NCI-H2171 (cell line): ENCODE measurements around the gene CELF4.

Experiments
- DNase-seq: peaks from one replicate; lab custom pipeline; 2025; lab: John Stamatoyannopoulos, UW

The CELF4 gene

DNA sequence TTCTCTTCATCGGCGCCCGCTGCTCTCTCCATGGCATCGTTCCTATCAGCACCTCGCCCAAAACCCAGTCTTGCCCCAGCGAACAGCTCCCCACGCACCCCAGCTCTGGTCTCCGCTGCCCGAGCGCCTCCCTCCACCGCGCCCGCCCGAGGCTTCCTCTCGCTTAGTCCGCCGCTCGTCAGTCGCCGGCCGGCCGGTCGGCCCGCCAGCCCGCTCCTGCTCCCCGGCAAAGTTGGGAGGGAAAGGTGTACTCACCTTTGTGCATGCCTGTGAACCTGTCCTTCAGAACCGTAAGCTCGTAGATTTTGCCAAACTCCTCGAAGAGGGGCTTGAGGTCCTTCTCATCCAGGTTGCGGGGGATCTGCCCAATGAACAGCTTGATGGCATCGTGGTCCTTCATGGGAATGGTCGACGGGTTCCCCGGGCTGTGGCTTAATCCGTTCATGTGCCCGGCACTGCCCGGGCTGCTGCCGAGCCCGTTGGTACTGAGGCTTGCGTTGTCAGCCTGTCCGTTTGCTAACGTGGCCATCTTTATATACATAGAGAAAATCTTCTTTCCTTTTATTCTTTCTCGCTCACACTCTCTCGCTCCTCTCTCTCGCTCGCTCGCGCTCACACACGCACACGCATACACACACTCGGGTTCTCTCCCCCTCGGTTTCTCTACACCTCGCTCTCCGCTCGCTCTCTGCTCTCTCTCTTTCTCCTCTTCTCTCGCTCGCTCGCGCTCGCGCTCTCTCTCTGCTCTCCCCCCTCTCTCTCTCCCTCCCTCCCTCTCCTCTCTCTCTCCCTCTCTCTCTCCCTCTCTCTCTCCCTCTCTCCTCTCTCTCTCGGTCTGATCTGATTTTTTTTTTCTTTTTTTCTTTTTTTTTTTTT lies at the start of gene CELF4:
CELF4 (minus strand) TSS at position 698 of the 876 bp plus-strand sequence.
- DNase-seq = no peak

DNA sequence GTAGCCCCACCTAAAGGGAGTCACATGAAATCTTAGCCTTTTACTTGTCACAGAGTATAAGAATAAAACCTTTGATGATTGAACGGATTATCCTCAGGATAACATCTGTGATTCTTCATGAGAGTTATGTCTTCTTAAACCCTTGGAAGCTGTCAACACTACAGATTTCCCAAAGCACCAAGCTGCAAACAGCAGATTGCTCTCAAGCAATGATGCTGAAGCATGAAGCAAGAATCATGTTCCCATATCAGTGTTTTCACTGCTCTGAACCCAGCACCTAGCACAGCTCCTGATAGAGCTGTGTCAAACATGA lies 47.6 kb upstream of the CELF4 start:
- DNase-seq = no peak

DNA sequence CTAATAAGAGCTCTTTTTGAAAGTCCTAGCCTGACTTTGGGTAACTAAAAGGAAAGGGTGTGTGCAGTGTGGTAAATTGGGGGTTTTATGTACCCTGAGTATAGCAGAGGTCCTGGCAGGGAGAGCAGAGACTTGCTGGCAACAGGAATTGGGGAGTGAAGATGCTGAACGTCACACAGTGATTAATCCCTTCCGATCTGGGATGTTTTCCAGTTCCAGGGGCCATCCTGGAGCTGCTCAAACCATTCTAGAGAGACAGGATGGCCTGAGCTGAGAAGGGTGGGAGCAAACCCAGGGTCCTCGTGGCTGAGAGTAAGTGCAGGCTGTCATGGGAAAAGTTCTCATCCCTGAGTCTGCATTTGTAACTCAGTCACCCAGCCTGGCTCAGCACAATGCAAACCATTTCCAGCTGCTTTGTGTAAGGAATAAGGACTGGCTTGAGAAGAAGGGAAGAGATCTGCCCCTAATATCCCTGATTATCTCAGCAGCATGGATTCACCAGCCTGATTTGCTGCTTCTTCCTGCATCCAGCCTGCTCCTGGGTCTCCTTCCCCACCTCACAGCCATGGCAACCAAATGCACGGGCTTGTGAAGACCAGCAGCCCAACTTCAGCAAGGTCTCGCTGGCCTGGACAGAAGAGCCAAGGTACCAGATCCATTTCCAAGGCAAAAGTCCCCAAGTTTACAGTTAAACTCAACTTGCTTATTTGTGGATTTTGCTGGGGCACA lies 47.1 kb upstream of the CELF4 start:
- DNase-seq = no peak

DNA sequence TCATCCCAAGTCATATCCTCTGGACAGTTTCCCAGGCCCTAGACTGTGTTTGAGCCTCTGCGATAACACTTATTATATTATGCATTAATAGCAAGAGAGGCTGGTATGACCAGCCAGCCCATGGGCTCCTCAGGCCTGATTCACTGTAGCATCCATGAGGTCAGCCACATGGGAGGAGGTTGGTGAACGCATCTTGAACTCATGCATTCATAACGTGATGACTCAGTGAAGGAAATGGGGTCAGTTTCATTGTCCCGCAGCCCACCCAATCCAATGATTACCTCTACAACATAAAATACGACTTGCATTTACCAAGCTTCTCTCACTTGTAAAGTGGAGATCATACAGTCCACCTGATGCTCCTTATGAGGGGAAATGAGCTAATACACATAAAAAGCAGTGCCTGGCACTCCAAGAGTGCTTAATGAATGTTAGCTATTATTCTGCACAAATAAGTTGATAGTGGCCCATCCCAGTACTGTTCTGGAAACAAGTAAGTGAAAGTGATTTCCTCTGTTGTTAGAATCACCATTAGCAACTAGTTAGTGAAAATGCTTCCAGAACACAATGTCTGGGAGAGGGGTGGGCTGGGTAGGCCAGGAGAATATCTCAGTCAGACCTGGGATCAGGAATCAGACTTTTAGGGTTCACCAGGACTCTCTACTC lies 46.1 kb upstream of the CELF4 start:
- DNase-seq = no peak

DNA sequence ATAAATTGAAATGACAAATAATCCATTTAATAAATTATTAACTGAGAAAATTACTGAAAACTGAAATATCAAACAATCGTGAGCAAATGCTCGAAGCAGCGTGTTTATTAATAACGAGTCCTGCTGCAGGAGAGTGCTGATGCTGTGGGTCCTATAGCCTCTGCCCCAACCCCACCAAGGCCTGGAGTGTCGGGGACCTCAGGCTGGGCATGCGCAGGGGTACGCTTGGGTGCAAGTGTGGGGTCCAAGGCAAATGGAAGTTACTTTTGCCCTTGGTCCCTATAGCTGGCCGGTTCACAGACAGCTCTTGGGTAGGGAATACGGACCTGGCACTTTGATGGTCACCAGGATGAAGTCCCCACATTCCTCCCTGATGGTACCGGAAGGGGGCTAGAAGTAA lies 43.3 kb upstream of the CELF4 start:
- DNase-seq = no peak

DNA sequence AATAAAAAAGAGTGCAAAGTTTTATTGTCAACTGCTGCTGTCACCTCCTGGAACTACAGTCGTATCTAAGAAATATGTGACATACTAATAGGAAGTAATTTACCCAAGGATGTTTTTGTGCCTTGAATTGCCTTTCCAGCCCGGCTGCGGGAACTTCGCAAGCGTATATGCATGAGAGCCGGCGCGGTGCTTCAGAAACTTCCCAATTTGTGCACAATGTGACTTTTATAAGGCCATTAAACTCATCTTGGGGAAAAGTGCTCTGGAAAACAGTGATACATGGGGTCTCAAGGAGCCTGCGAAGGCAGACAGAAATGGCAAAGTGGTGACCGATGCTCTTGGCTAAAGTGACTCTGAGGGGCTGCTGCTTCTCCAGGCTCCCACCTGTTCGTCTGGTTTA lies 41.7 kb upstream of the CELF4 start:
- no peak for DNase-seq

DNA sequence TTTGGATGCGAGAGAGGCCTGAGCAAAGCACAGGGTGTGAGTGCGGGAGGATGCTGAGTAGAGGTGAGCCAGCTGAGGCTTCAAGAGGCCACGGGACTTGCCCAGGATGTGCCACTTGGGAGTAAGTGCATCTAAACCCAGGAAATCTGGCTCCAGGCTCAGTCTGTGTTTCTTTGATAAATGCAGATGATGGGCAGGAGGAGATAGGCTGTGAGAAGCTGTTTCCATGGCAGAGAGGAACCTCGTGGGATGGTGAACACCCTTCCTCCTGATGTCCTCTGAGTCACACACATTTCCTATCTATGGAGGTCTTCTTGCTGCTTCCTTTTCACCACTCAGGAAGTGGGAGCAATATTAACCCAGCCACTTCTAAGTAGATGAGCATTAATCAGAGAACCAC lies 38.4 kb upstream of the CELF4 start:
- no peak for DNase-seq

DNA sequence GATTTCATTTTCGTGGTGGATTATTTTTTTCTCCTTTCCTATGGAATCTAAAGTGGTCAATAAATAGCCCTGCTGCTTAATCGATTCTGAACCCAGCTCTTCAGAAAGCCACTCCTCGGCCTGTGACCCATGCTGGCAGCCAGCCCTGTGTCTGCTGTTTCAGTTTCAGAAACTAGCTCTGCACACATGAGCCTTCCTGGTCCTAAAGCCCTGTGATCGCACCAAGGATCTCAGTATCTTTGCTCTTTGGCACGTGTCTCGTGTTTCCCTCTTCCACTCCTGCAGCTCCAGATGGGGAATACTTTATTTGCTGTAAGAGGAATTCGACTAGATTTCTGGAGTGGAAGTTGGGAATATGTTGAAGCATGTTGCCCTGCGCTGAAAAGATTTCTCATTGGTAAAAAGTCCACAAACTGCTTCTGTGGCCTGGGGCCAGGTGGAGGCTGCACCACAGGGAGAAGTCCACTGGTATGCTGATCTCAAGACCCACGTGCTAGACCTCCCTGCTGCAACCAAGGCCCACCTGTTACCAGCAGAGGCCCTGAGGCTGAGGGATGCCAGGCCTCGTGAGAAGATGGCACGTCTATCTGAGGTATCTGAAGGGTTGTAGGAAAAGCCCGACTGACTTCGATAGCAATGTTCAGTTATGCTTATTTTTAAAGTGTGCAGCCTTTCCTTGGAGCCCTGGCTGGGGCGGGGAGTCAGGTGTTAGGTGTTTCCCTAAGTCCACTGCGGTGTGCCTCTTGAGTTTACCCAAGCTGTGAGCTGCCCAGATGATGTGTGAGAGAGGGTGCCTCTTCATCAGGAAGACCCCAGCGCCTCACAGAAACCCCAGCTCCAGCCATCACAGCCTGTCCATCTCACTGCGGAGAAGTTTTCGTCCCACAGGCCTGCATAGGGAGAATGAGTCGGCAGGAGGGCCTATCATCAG lies 33.6 kb upstream of the CELF4 start:
- DNase-seq = no peak

DNA sequence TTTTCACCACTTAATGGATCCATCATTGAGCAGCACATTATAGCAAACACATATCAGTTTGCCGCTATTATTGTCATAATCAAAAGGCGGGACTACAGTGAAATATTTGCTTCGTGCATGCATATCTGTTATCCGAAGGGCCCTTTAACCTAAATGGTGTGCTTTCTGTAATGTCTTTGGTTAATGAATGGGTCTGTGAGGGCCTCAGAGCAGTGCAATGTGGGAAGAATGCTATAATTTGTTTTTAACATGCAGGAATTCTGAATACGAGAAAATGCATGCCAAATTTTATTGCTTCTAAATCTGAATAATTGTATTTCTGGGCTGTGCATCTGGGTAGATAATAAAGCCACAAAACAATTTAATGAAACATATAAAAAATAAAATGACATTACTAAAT lies 32.8 kb upstream of the CELF4 start:
- no peak for DNase-seq

DNA sequence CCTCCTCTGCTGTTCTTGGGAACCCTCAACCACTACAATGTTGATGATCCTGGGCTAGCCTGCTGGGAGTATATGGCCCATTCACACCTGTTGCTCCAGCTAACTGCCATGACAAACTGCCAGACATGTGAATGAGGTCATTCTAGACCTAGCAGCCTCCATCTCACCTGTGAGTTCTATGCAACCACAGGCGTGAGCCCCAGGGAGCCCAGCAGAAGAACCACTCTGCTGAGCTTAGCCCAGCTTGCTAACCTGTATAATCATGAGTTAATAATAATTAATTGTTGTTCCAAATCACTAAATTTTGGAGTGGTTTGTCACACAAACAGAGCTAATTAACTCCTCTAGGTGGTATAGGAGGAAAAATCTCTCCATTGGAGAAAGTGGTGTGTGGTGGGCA lies 24.7 kb upstream of the CELF4 start:
- DNase-seq = no peak

DNA sequence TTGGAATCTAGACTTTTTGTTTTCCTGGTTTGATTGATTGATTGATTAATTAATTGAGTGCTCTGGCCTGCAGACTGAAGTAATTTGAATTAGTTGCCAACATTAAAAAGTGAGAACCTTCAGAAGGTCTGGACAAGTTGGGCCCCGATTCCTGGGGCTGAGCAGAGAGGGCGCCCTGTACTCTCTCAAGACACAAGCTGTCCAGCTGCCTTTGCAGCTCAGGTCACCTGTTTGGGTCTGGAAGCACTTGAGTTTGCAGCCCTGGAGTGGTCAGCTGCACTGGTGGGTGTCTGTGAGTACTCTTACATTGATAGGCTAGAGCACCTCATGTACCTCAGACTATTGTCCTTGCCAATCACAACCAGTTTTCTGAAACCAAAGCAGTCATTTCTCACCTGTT lies 22.7 kb upstream of the CELF4 start:
- no peak for DNase-seq

DNA sequence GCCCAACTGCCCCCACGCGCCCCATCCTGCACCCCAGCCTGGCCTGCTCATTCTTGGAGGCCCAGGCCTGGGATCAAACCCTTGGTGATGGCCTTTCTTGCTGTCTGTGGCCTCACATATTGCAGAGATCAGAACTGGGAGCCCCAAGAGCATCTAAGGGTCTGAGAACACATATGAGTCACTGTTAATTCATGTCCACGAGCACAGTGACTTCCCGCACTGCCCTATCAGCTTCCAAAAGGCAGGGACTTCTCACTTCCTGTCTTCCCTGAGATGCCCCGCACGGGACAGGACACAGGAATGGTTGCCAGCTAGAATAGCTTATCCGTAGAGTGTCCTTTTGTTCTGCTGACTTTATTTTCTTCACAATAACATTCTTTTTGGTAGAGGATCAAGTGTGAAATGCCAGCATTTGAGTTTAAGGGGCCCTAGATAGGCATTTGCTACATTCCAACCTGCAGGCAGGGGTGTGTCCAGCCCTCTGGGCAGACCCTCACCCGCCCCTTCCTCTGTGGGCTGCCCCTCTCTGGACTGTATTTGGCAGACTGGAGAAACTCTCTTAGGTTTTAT lies 21.1 kb upstream of the CELF4 start:
- no peak for DNase-seq

DNA sequence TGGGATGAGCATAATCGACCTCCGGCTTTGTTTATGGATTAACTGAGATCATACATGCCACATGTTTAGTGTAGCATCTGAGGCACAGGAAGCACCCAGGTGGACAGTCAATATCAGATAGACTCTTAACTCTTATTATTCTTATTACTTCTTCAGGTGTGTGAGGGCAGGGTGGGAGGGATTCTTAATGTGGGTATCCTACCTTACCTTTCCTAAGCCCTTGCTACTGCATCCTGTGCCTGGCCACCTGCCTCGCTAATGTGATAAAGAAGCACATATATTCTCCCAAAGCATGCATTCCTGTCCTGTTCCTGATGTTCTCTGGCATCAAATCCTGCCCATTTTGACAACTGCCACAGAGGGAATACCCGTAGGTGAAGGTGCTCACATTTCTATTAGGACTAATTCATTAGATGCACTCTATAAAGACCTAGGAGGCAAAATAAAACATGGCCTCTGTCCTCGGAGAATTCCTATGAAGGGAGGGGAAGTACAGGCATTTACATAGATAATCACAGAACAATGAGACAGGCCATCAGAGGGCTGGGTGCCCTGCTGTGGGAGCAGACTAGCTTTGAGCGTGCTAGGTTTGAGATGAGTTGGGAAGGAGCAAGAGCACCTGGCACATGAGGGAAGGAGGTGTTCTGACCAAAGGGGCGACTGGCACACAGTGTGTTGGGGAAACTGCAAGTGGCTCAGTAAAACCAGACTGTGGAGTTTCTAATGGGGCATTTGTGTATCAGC lies 19.5 kb upstream of the CELF4 start:
- no peak for DNase-seq

DNA sequence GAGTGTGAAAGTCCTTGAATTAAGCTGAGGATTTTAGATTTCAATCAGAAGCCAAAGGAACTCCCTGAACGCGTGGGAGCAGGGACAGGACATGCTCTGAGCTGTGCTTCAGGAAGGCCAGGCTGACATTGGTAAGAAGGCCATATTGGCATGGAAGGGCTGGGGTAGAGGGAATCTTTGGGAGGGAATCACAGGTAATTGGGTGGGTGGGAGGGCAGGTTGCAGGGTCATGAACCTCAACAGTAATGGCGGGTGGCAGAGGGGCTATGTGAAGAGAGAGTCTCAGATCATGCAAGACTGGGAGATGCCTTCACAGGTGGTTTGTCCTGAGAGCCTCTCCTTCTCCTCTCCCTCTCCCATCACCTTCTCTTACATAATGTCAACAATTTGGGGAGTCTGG lies 18.6 kb upstream of the CELF4 start:
- DNase-seq = no peak

DNA sequence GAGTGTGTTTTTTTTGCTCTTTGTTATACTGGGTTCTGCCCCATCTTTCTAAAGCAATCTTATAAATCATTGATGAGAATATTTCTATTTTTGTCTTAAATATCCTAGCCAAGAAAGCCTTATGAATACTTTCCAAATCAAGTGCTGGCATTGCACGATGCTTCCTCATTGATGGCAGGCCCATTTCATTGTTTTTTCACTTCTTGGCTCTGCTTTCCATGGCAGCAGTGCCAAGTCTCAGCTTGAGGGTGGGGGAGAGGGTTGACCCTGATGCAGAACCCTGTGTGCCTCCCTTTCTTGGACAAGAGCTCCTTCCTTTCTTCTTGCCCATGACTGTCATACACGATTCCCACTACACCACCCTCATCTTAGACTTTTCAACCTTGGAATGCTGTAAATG lies 16.7 kb upstream of the CELF4 start:
- no peak for DNase-seq

DNA sequence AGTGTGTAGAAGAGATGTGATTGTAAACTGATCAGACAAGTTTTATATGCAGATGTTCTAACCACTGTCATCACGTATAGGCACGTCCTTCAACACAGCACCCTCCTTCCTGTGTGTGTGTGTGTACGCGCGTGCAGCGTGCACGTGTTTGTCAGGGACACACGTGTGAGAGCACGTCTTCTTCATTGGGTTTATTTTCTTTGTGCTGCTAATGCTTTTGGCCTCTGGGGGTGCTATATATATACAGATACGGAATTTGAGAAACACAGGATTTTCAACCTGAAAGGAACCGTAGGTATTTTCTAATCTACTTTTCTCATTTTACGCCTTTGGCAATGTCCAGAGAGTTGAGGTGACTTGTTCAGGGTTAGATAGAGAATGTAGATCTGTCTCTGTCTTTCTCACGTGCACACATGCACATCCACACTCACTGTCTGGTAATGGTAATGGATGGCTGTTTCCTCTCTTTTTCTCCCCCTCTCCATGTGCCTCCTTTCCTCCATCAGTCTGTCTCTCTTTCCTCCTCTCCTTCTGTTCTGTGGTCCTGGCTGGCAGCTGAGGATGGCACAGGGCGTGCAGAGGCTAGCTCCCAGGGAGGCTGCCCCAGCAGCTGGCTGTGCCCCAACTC lies 13.4 kb upstream of the CELF4 start:
- DNase-seq = peak; percentile 18

DNA sequence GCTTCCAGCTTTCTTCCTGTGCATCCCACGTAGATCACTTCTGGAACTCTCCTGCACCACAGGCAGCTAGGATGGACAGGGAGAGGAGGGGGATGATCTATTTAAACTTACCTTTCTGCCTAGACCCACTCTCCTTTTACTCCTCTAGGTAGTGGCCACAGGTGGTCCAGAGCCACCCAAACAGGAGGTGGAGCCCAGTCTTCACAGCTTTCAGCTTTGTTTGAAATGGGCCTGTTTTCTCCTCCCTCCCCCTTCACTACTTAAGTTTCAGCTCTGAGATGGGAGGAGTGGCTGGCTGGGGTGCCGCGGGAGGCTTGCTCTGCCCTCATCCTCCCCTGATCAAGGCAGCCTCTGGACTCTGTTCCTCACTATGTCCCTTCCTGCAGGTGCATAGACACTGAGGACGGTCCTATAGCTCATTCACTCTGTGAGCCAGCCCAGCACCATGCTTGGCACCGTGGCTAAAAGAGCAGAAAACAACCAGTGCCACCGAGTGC lies 12.6 kb upstream of the CELF4 start:
- DNase-seq = no peak

DNA sequence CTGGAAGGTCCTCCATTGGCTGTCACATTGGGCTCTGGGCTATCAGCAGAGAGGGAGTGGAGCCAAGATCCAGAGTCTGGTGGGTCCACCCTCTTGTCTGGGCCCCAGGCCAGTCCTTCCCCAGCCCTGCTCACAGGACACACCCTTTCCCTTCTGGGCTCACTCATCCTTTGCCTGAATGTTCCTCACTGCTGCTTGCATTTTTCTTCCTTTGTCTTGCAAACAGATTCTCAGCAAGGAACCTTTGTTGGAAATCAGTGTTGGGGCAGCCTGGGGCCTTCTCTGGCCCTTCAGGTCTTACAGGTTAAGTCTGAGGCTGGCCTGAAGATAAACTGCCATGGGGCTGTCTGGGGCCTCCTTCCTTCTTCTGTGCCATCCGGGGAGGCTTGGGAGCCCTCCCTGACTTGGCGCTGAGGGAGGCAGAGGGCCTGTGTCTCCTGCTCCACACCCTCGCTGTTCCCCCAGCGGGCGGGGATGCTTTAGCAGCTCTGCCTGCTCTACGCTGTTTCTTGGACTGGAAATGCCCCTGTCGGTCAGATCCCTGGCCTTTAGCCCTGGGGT lies 11.5 kb upstream of the CELF4 start:
- no peak for DNase-seq

DNA sequence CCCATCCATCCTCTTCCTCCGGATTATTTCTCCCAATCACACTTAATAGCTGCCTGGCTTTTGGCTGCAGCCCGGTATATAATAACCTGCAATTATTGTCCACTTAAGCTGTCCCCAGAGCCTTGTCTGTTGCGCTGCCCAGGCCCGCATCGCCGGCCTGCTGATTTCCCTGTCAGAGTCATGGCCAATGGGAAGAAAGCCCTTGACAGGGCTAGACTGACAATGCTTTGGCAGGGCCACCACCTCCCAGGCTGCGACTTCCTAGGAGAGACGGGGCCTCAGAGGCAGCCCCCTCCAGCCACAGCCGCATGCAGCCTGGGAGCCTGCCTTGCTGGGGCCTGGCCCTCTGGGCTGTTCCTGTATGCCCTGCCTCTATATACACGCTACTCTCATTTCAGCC lies 10.0 kb upstream of the CELF4 start:
- DNase-seq = no peak

DNA sequence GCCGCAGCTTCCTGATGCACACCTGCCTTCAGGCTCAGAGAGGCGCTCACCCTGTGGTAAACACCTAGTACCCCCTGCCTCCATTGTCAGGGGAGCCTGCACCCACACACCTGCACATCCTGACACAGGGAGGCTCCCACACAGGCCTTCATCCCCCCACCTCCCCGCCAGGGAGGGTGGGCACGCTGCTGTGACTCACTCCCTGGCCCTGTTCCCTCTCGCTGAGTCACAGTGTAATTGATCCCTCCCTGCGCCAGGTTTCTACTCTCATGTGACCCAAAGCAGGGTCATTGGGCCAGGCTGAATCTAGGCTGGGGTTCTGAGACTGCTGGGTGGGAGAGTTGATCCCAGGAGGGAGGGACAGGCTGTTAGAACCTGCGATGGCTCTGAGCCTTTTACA lies 8.5 kb upstream of the CELF4 start:
- DNase-seq = peak; percentile 28
